IMR-90 (cell line): Measurements from ENCODE around the gene TBC1D8. TPM values are rescaled to one million over a fixed set of nuclear protein-coding genes. Genes with fewer than 3 reads are reported as not detected.

Experiments
- ATAC-seq: fragments of 200-7000 bp; cut with Tn5 transposase; 2 replicates; pipeline ENCODE4 v1.9.1; 2020; ENCODE audit warnings: low read depth, mild to moderate bottlenecking, moderate library complexity
- BruUV-seq: library from RNA; stranded (reverse); fragments of 400-500 nt; replicated peaks from 2 replicates; lab custom pipeline; 2021; lab: Mats Ljungman, UMichigan
- CTCF ChIA-PET: fragments of 300-600 bp; formaldehyde crosslinking; extraction: SDS; loops from one replicate; lab custom pipeline; 2021; ENCODE audit warnings: antibody characterized with exemption; lab: Yijun Ruan, JAX
- POLR2A ChIA-PET: fragments of 300-600 bp; sonication (Branson Sonifier 250); formaldehyde crosslinking; loops from one replicate; lab custom pipeline; 2022; ENCODE audit warnings: antibody characterized with exemption; ENCODE audit not compliant: unreplicated experiment; lab: Charles Lee
- DNase-seq: peaks from one replicate; pipeline ENCODE4 v3.0.0; 2013
- H2AFZ ChIP-seq: replicated peaks from 2 replicates; pipeline ENCODE3; 2013; ENCODE audit warnings: low read length, mild to moderate bottlenecking; ENCODE audit not compliant: poor library complexity
- H2AK5ac ChIP-seq: 2 replicates; pipeline ENCODE4 v1.6.1; 2013; ENCODE audit warnings: low read depth, low read length, inconsistent platforms
- H2AK9ac ChIP-seq: replicated peaks from 2 replicates; pipeline ENCODE3; 2013; ENCODE audit warnings: mild to moderate bottlenecking, low read depth, low read length, moderate library complexity; ENCODE audit not compliant: poor library complexity
- H2BK120ac ChIP-seq: 2 replicates; pipeline ENCODE4 v1.6.1; 2013; ENCODE audit warnings: low read depth, low read length, inconsistent platforms
- H2BK15ac ChIP-seq: 3 replicates; pipeline ENCODE4 v1.6.1; 2013; ENCODE audit warnings: low read depth, low read length, inconsistent platforms
- H2BK20ac ChIP-seq: 2 replicates; pipeline ENCODE4 v1.6.1; 2013; ENCODE audit warnings: low read depth, mild to moderate bottlenecking, inconsistent platforms, low read length, moderate library complexity
- H2BK5ac ChIP-seq: 2 replicates; pipeline ENCODE4 v1.6.1; 2013; ENCODE audit warnings: mild to moderate bottlenecking, low read depth, low read length, inconsistent platforms; ENCODE audit not compliant: poor library complexity, severe bottlenecking
- H3K14ac ChIP-seq: replicated peaks from 2 replicates; pipeline ENCODE4 v1.6.1; 2013; ENCODE audit warnings: low read depth, low read length, inconsistent platforms
- H3K18ac ChIP-seq: 2 replicates; pipeline ENCODE4 v1.6.1; 2013; ENCODE audit warnings: low read depth, low read length, control low read depth
- H3K23ac ChIP-seq: 2 replicates; pipeline ENCODE4 v1.6.1; 2013; ENCODE audit warnings: low read depth, low read length, inconsistent platforms
- H3K27ac ChIP-seq: 2 replicates; pipeline ENCODE4 v1.5.1; 2013; ENCODE audit warnings: mild to moderate bottlenecking, control low read depth, low read length; ENCODE audit not compliant: insufficient read depth
- H3K27me3 ChIP-seq: 2 replicates; pipeline ENCODE4 v1.6.1; 2013; ENCODE audit warnings: low read length; ENCODE audit not compliant: control insufficient read depth, insufficient read depth
- H3K36me3 ChIP-seq: 2 replicates; pipeline ENCODE4 v1.6.1; 2013; ENCODE audit warnings: low read length, mixed read lengths; ENCODE audit not compliant: control insufficient read depth, insufficient read depth
- H3K4ac ChIP-seq: 2 replicates; pipeline ENCODE4 v1.6.1; 2013; ENCODE audit warnings: low read depth, low read length, inconsistent platforms
- H3K4me1 ChIP-seq: 2 replicates; pipeline ENCODE4 v1.6.1; 2013; ENCODE audit warnings: low read length, mixed read lengths; ENCODE audit not compliant: control insufficient read depth, insufficient read depth
- H3K4me2 ChIP-seq: 2 replicates; pipeline ENCODE4 v1.6.1; 2013; ENCODE audit warnings: low read depth, mild to moderate bottlenecking, control low read depth, low read length, moderate library complexity
- H3K4me3 ChIP-seq: 2 replicates; pipeline ENCODE4 v1.5.1; 2013; ENCODE audit warnings: low read depth, mild to moderate bottlenecking, control low read depth, low read length, moderate library complexity; ENCODE audit not compliant: insufficient read depth
- H3K56ac ChIP-seq: 2 replicates; pipeline ENCODE4 v1.6.1; 2013; ENCODE audit warnings: low read length, inconsistent platforms; ENCODE audit not compliant: insufficient read depth; ENCODE audit errors: extremely low read depth
- H3K79me1 ChIP-seq, 2 experiments: 2 replicates each; pipeline ENCODE4 v1.6.1; 2013; ENCODE audit warnings: low read length in 2 of 2, inconsistent platforms in 1 of 2, low read depth in 1 of 2
- H3K9ac ChIP-seq: 2 replicates; pipeline ENCODE4 v1.6.1; 2013; ENCODE audit warnings: low read depth, low read length, control low read depth
- H3K9me1 ChIP-seq: 2 replicates; pipeline ENCODE4 v1.6.1; 2013; ENCODE audit warnings: low read length, inconsistent platforms; ENCODE audit not compliant: insufficient read depth
- H3K9me3 ChIP-seq: 2 replicates; pipeline ENCODE4 v1.6.1; 2013; ENCODE audit warnings: low read length; ENCODE audit not compliant: control insufficient read depth, insufficient read depth
- H4K20me1 ChIP-seq: 2 replicates; pipeline ENCODE4 v1.6.1; 2013; ENCODE audit warnings: low read length, inconsistent platforms; ENCODE audit not compliant: insufficient read depth
- H4K5ac ChIP-seq: 2 replicates; pipeline ENCODE4 v1.6.1; 2013; ENCODE audit warnings: mild to moderate bottlenecking, low read depth, low read length, control low read depth
- H4K8ac ChIP-seq, 2 experiments: 2 replicates each; pipeline ENCODE4 v1.6.1; 2013; ENCODE audit warnings: low read depth in 2 of 2, low read length in 2 of 2, control low read depth in 1 of 2, inconsistent platforms in 1 of 2
- H4K91ac ChIP-seq: 2 replicates; pipeline ENCODE4 v1.6.1; 2013; ENCODE audit warnings: low read depth, low read length, inconsistent platforms; ENCODE audit not compliant: insufficient read depth
- CEBPB ChIP-seq: IDR thresholded peaks from 2 replicates; pipeline ENCODE4 v1.6.1; 2012; ENCODE audit warnings: low read depth, low read length, improper control_type of control experiment
- FOS ChIP-seq: fragments of 150-350 bp; IDR thresholded peaks from 2 replicates; pipeline ENCODE4 v1.6.1; 2016; ENCODE audit warnings: low read depth, low read length
- MAFK ChIP-seq: IDR thresholded peaks from 2 replicates; pipeline ENCODE4 v1.6.1; 2012; ENCODE audit warnings: low read depth, low read length, improper control_type of control experiment
- MXI1 ChIP-seq: IDR thresholded peaks from 2 replicates; pipeline ENCODE4 v1.6.1; 2012; ENCODE audit warnings: low read depth, mild to moderate bottlenecking, low read length, moderate library complexity, borderline replicate concordance
- NFE2L2 ChIP-seq: fragments of 150-350 bp; IDR thresholded peaks from 2 replicates; pipeline ENCODE4 v1.6.1; 2016; ENCODE audit warnings: low read depth, mild to moderate bottlenecking, low read length
- POLR2A ChIP-seq: IDR thresholded peaks from 2 replicates; pipeline ENCODE4 v1.6.1; 2012; ENCODE audit warnings: mild to moderate bottlenecking, low read depth, low read length
- RFX5 ChIP-seq: IDR thresholded peaks from 2 replicates; pipeline ENCODE4 v1.8.0; 2012; ENCODE audit warnings: low read depth, mild to moderate bottlenecking, low read length, moderate library complexity
- SMC3 ChIP-seq: fragments of 150-350 bp; IDR thresholded peaks from 2 replicates; pipeline ENCODE4 v1.6.1; 2016; ENCODE audit warnings: low read depth, mild to moderate bottlenecking, antibody characterized with exemption, low read length, moderate library complexity
- WGBS, 2 experiments: methylation state at CpG; one replicate each; pipeline versions ENCODE4 v1.1.5 to v1.1.7; 2013; ENCODE audit warnings: missing lambda C conversion rate in 2 of 2; ENCODE audit not compliant: insufficient read length in 1 of 2; ENCODE audit errors: extremely low coverage in 2 of 2; 5-methylcytosine and 5-hydroxymethylcytosine counted together
- dilution Hi-C: fragments of 300-500 bp; cut with HindIII; formaldehyde crosslinking; loops from one replicate; pipeline ENCODE4 v1.14.3; 2018; ENCODE audit warnings: low sequenced_read_pairs; ENCODE audit not compliant: unreplicated experiment
- in situ Hi-C: fragments of 300-500 bp; cut with MboI; formaldehyde crosslinking; loops from 3 replicates; pipeline ENCODE4 v1.14.3; 2019; ENCODE audit warnings: low sequenced_read_pairs, inconsistent platforms, mixed read lengths
- intact Hi-C: fragments of 100-400 bp; cut with micrococcal nuclease; formaldehyde crosslinking; loops from 2 replicates; pipeline ENCODE4 v1.10.0; 2022
- polyA plus RNA-seq, 3 experiments: library from polyadenylated mRNA; depleted of rRNA; stranded (reverse); fragments of >200 nt; gene quantifications; 2 replicates each; pipeline ENCODE4 v1.2.3, GENCODE V29; 2012; ENCODE audit warnings: low replicate concordance in 1 of 3
- total RNA-seq: library from RNA; depleted of rRNA; stranded (reverse); fragments of >200 nt; gene quantifications from 2 replicates; pipeline ENCODE4 v1.2.3, GENCODE V29; 2012
- TF ChIP-seq, protein P1 (sequence below): fragments of 150-350 bp; IDR thresholded peaks from 2 replicates; pipeline ENCODE4 v1.6.1; 2016; ENCODE audit warnings: low read depth, mild to moderate bottlenecking, low read length, moderate library complexity, borderline replicate concordance

TBC1D8 gene
- total and polyA plus RNA-seq, 2 of the 4 experiments (the other 2 are of a cell fraction) = 1.3 to 1.5 TPM

DNA sequence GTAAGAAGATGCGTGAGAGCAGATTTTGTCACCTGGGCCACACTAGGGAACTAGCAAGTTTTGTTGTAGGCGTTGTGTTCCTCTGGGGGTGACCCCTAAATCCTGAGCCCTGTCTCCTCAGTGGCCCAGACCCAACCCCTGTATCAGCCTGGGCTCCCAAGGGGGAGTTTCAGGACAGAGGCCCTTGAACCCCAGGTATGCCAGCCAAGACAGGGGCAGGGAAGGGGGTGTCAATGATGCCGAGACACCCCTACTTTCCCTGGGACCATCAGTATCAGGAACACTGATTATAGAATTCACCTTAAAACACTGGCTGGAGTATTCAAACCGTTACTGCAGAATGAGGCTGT lies 188.2 kb downstream of the TBC1D8 start:
- Histone ChIP-seq H2BK15ac (no peak overlapping the region), H3K9ac (no peak overlapping the region), H2BK120ac (no peak overlapping the region), H3K9me1 (peaks cover 17% of the 10 kb centered on the region), H3K23ac (no peak overlapping the region), H3K14ac (no peak overlapping the region), H4K8ac (no peak overlapping the region), H3K56ac (no peak overlapping the region), H3K4me1 (peaks cover 11% of the 10 kb centered on the region), H4K20me1 (no peaks in the 10 kb centered on the region), H3K4me2 (no peak overlapping the region), H3K27ac (no peak overlapping the region), H3K4me3 (no peak overlapping the region), H2AK5ac (no peak overlapping the region), H3K4ac (0 out of 2 replicates have a peak overlapping the region, but pooled peaks have one; percentile 51), H2BK20ac (no peak overlapping the region), H3K36me3 (0 out of 2 replicates have a peak, but pooled peaks cover 4% of the 10 kb centered on the region), H3K27me3 (no peaks in the 10 kb centered on the region), H4K5ac (no peak overlapping the region), H3K9me3 (peaks cover 2% of the 10 kb centered on the region; the same call in 1 of the 2 replicates), H2AFZ (no peak overlapping the region), H3K18ac (no peak overlapping the region), H3K79me1 (no peaks in the 10 kb centered on the region; a peak in 1 of 4 replicates), H2AK9ac (no peak overlapping the region), H2BK5ac (no peak overlapping the region), H4K91ac (no peak overlapping the region)
- in situ Hi-C loops = no loop called here
- ChIA-PET CTCF (no interaction called here), POLR2A (no interaction called here)
- no CpG with 5 or more reads among the region's 4 CpGs for WGBS, 2 experiments
- BruUV-seq = no TSS peak
- intact Hi-C loops = no loop called here
- TF ChIP-seq FOS (no peak), NFE2L2 (no peak), POLR2A (no peak), CEBPB (no peak), MXI1 (no peak), RFX5 (no peak), MAFK (no peak), SMC3 (no peak)
- TF ChIP-seq, protein P1, sequence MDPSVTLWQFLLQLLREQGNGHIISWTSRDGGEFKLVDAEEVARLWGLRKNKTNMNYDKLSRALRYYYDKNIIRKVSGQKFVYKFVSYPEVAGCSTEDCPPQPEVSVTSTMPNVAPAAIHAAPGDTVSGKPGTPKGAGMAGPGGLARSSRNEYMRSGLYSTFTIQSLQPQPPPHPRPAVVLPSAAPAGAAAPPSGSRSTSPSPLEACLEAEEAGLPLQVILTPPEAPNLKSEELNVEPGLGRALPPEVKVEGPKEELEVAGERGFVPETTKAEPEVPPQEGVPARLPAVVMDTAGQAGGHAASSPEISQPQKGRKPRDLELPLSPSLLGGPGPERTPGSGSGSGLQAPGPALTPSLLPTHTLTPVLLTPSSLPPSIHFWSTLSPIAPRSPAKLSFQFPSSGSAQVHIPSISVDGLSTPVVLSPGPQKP = no peak
- ATAC-seq (no peak), DNase-seq (no peak)
- dilution Hi-C loops = no loop called here
